Fibroblast of lung (primary cell): ENCODE measurements around the gene TAX1BP1. TPM values are rescaled to one million over a fixed set of nuclear protein-coding genes. Genes with fewer than 3 reads are reported as not detected.

Experiments
- DNase-seq, 2 donors: peaks; one replicate each; pipeline versions ENCODE4 v3.0.0 to v3.0.0-alpha.2; 2010; ENCODE audit warnings: low read depth in 2 of 2
- H2AFZ ChIP-seq: 2 replicates; pipeline ENCODE4 v1.5.1; 2012; ENCODE audit warnings: low read length, control low read depth, inconsistent platforms
- H3K27ac ChIP-seq: 2 replicates; pipeline ENCODE4 v1.5.1; 2011; ENCODE audit warnings: low read length, control low read depth; ENCODE audit not compliant: insufficient read depth
- H3K27me3 ChIP-seq: 2 replicates; pipeline ENCODE4 v1.5.1; 2011; ENCODE audit warnings: mild to moderate bottlenecking, low read length; ENCODE audit not compliant: control insufficient read depth, insufficient read depth
- H3K36me3 ChIP-seq: 2 replicates; pipeline ENCODE4 v1.5.1; 2011; ENCODE audit warnings: low read length; ENCODE audit not compliant: control insufficient read depth, insufficient read depth
- H3K4me1 ChIP-seq: 2 replicates; pipeline ENCODE4 v1.5.1; 2011; ENCODE audit warnings: low read length; ENCODE audit not compliant: control insufficient read depth, insufficient read depth; ENCODE audit errors: extremely low read depth
- H3K4me2 ChIP-seq: 2 replicates; pipeline ENCODE4 v1.5.1; 2011; ENCODE audit warnings: low read length, control low read depth; ENCODE audit not compliant: insufficient read depth; ENCODE audit errors: extremely low read depth
- H3K4me3 ChIP-seq, 4 experiments: fragments of 200-600 bp in 1 of 4; sonication (generic) in 1 of 4; replicated peaks in 1 of 4; 2 replicates each; pipeline ENCODE4 v1.5.1; 2011 to 2016; ENCODE audit warnings: low read length in 4 of 4, low read depth in 3 of 4, mild to moderate bottlenecking in 3 of 4, control low read depth in 2 of 4, inconsistent platforms in 1 of 4, mixed read lengths in 1 of 4; ENCODE audit not compliant: insufficient read depth in 1 of 4; ENCODE audit errors: control extremely low read depth in 1 of 4
- H3K79me2 ChIP-seq: 2 replicates; pipeline ENCODE4 v1.5.1; 2012; ENCODE audit warnings: mild to moderate bottlenecking, low read length, inconsistent platforms; ENCODE audit not compliant: control insufficient read depth, insufficient read depth
- H3K9ac ChIP-seq: 2 replicates; pipeline ENCODE4 v1.5.1; 2011; ENCODE audit warnings: mild to moderate bottlenecking, low read length, control low read depth; ENCODE audit not compliant: insufficient read depth
- H3K9me3 ChIP-seq: 2 replicates; pipeline ENCODE4 v1.5.1; 2012; ENCODE audit warnings: low read depth, low read length; ENCODE audit not compliant: control insufficient read depth, insufficient read depth
- H4K20me1 ChIP-seq: 2 replicates; pipeline ENCODE4 v1.5.1; 2011; ENCODE audit warnings: low read length; ENCODE audit not compliant: control insufficient read depth, insufficient read depth; ENCODE audit errors: extremely low read depth
- EZH2 ChIP-seq: IDR thresholded peaks from 2 replicates; pipeline ENCODE4 v1.5.1; 2012; ENCODE audit warnings: low read length, control low read depth, mild to moderate bottlenecking; ENCODE audit errors: missing control alignments
- polyA plus RNA-seq, 2 donors: library from polyadenylated mRNA; depleted of rRNA in 1 of 2; stranded (reverse) in 1 of 2; unstranded in 1 of 2; fragments of >200 nt; gene quantifications; 2 replicates each; pipeline ENCODE4 v1.2.1, GENCODE V29; 2011 to 2012; ENCODE audit warnings: missing spikeins in 1 of 2
- total RNA-seq: library from RNA; depleted of rRNA; stranded (reverse); fragments of >200 nt; gene quantifications from 2 replicates; pipeline ENCODE4 v1.2.1, GENCODE V29; 2014
- TF ChIP-seq, protein P1 (sequence below), 2 donors: IDR thresholded peaks in 1 of 2; conservative IDR thresholded peaks in 1 of 2; 1 replicate in 1 of 2; 2 replicates in 1 of 2; pipeline ENCODE4 v1.5.1; 2011 to 2012; ENCODE audit warnings: low read length in 2 of 2, control low read depth in 1 of 2, inconsistent platforms in 1 of 2, low read depth in 1 of 2, mild to moderate bottlenecking in 1 of 2

The TAX1BP1 gene
- total and polyA plus RNA-seq, 2 donors (not counting 1 experiment from before 2014, with no cell fraction given) = 98.6 to 111 TPM

DNA sequence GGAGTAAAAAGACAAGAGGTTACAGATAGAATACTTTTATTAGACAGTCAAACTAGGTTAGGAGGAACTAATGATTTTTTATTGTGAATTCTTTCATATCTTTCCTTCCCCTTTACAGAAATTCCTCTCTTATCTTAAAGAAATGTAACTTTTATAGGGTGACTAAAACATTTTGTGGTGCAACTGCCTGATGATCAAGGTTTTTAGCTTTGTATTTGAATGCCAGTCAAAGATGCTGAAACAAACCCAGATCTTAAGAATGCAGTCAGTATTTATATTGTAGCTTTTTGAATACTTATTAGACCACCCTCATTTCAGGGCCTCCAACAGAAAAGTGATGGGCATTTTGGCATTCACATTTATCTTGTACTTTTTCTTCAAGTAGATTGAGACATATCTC is 27.4 kb downstream of the TAX1BP1 start:
- Histone ChIP-seq H3K79me2 (no peaks in the 10 kb centered on the region), H3K9me3 (no peaks in the 10 kb centered on the region), H2AFZ (no peak overlapping the region), H3K36me3 (no peaks in the 10 kb centered on the region), H3K9ac (no peak overlapping the region), H3K27me3 (no peaks in the 10 kb centered on the region), H3K4me2 (no peak overlapping the region), H4K20me1 (no peaks in the 10 kb centered on the region), H3K4me1 (no peaks in the 10 kb centered on the region), H3K4me3 (no peak overlapping the region), H3K27ac (no peak overlapping the region)
- DNase-seq = peak in 1 of 2 donors; percentile 64
- no peak for TF ChIP-seq EZH2
- TF ChIP-seq, protein P1, sequence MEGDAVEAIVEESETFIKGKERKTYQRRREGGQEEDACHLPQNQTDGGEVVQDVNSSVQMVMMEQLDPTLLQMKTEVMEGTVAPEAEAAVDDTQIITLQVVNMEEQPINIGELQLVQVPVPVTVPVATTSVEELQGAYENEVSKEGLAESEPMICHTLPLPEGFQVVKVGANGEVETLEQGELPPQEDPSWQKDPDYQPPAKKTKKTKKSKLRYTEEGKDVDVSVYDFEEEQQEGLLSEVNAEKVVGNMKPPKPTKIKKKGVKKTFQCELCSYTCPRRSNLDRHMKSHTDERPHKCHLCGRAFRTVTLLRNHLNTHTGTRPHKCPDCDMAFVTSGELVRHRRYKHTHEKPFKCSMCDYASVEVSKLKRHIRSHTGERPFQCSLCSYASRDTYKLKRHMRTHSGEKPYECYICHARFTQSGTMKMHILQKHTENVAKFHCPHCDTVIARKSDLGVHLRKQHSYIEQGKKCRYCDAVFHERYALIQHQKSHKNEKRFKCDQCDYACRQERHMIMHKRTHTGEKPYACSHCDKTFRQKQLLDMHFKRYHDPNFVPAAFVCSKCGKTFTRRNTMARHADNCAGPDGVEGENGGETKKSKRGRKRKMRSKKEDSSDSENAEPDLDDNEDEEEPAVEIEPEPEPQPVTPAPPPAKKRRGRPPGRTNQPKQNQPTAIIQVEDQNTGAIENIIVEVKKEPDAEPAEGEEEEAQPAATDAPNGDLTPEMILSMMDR (conservative IDR thresholded peaks at IDR 0.05 in 1 of 2, IDR thresholded peaks at IDR 0.05 in 1 of 2; ENCODE audit: low read depth in 1 of 2, low read length in 2 of 2) = no peak

DNA sequence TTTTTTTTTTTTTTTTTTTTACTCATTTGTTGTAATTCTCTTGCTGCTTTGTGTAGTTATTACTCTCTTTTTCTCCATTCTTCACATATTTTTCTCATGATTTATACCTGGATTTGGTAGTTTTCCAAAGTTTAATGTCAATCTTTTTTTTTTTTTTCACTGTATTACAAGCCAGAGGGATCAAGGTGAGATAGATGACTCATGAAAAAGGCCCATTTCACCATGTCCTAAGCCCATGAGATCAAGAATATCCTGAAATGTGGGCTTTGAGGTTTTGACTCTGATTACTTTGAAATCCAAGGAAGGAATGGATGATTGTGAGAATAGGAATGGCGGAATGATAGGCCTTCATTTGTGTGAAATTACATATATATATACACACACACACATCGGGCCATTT is 31.1 kb downstream of the TAX1BP1 start:
- Histone ChIP-seq H3K36me3 (no peaks in the 10 kb centered on the region), H3K9me3 (no peaks in the 10 kb centered on the region), H3K9ac (no peak overlapping the region), H3K27ac (no peak overlapping the region), H3K4me3 (no peak overlapping the region), H3K79me2 (no peaks in the 10 kb centered on the region), H3K4me2 (no peak overlapping the region), H3K27me3 (no peaks in the 10 kb centered on the region), H4K20me1 (no peaks in the 10 kb centered on the region), H2AFZ (no peak overlapping the region), H3K4me1 (no peaks in the 10 kb centered on the region)
- TF ChIP-seq, protein P1 (conservative IDR thresholded peaks at IDR 0.05 in 1 of 2, IDR thresholded peaks at IDR 0.05 in 1 of 2; ENCODE audit: low read depth in 1 of 2, low read length in 2 of 2) = no peak
- no peak for TF ChIP-seq EZH2
- peak in 1 of 2 donors; percentile 22 for DNase-seq

DNA sequence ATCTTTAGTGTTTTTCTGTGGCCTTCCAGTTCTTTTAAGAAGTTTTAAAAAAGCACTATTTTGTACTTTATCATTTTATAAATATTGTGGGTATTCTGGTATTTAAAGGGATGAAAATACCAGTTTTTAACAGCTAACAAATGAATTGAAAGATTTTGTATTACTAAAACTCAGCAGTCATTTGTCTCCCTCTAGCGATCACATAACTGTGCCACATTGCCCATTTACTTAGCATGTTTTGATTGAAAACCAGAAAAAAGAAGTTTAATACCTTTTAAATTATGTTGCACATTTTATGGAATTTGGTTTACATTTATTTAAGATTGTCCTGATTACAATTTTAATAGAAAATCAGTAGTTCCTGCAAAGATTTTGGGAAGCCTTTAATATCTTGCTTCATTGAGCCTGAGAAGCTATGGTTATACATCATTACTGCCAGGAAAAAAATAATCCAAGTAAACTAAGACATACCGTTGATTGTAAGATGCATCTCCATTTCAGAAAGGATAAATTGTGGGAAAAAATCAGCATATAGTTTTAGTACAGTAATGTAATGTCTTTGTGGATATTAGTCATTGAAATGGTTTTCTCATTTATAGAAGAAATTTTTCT is 34.9 kb downstream of the TAX1BP1 start:
- no peaks in the 10 kb centered on the region for H3K4me1 ChIP-seq
- H3K27me3 ChIP-seq = no peaks in the 10 kb centered on the region
- no peak overlapping the region for H2AFZ ChIP-seq
- no peaks in the 10 kb centered on the region for H3K79me2 ChIP-seq
- no peak overlapping the region for H3K4me3 ChIP-seq
- no peaks in the 10 kb centered on the region for H3K9me3 ChIP-seq
- no peak for TF ChIP-seq EZH2
- TF ChIP-seq, protein P1 (conservative IDR thresholded peaks at IDR 0.05 in 1 of 2, IDR thresholded peaks at IDR 0.05 in 1 of 2; ENCODE audit: low read depth in 1 of 2, low read length in 2 of 2) = peak; percentile 59 to 75
- H3K36me3 ChIP-seq = no peaks in the 10 kb centered on the region
- no peak overlapping the region for H3K4me2 ChIP-seq
- DNase-seq = peak; percentile 19 to 71
- no peaks in the 10 kb centered on the region for H4K20me1 ChIP-seq
- no peak overlapping the region for H3K9ac ChIP-seq
- H3K27ac ChIP-seq = no peak overlapping the region
